H4 (cell line): ENCODE results near the gene ADH1A. TPM values are rescaled to one million over a fixed set of nuclear protein-coding genes. Genes with fewer than 3 reads are reported as not detected.
"Not testable (repeated sequence)": the region's sequence is repeated elsewhere in the genome, so short reads cannot be mapped to it uniquely, and the experiment has no call there.

Experiments used
- DNase-seq: peaks from one replicate; pipeline ENCODE4 v3.0.0-alpha.2; 2015; ENCODE audit warnings: low spot score
- total RNA-seq: library from RNA; depleted of rRNA; stranded (reverse); fragments of >200 nt; shearing (Covaris generic); gene quantifications from 2 replicates; pipeline ENCODE4 v1.2.3, GENCODE V29; 2014; rRNA removed

Gene ADH1A
- total RNA-seq, 1 experiment from 2014 or later, result not detected

- no peak for DNase-seq
These were observed 9.5 kb downstream of the ADH1A start for GRCh38 chr4:99281261-99281660.

GRCh38 chr4:99276417-99276816 is 14.4 kb downstream of the ADH1A start:
- DNase-seq, result no peak

- no peak for DNase-seq
These were observed 14.9 kb downstream of the ADH1A start for GRCh38 chr4:99275885-99276284.

GRCh38 chr4:99275050-99275449 is 15.7 kb downstream of the ADH1A start:
- no peak for DNase-seq

GRCh38 chr4:99273704-99274103 is 17.1 kb downstream of the ADH1A start:
- no peak for DNase-seq

GRCh38 chr4:99264927-99265326 is 25.9 kb downstream of the ADH1A start:
- DNase-seq, result no peak

- no peak for DNase-seq
These were observed 38.0 kb downstream of the ADH1A start for GRCh38 chr4:99252746-99253145.

GRCh38 chr4:99248714-99249113 is 42.1 kb downstream of the ADH1A start:
- no peak for DNase-seq

- DNase-seq, result no peak
These were observed 54.8 kb downstream of the ADH1A start for GRCh38 chr4:99235955-99236354.

- DNase-seq, result no peak
These were observed 56.3 kb downstream of the ADH1A start for GRCh38 chr4:99234331-99235010.

GRCh38 chr4:99233397-99233796 is 57.4 kb downstream of the ADH1A start:
- not testable (repeated sequence) for DNase-seq

- DNase-seq, result not testable (repeated sequence)
These were observed 62.1 kb downstream of the ADH1A start for GRCh38 chr4:99228706-99229105.

- DNase-seq, result not testable (repeated sequence)
These were observed 63.1 kb downstream of the ADH1A start for GRCh38 chr4:99227646-99228045.

Other genes starting within 250 kb of the ADH1A start
- 199 and 221 TPM in 2 replicates for gene ADH5, start 202.2 kb downstream of the ADH1A start, total RNA-seq
- gene ADH4, start 146.7 kb downstream of the ADH1A start, total RNA-seq, result not detected in 2 replicates
- not detected in 2 replicates for gene ADH6, start 71.7 kb downstream of the ADH1A start, total RNA-seq
- not detected in 2 replicates for gene ADH1B, start 30.4 kb upstream of the ADH1A start, total RNA-seq
- 0.06 and 1.6 TPM in 2 replicates for gene ADH1C, start 61.8 kb upstream of the ADH1A start, total RNA-seq
- gene ADH7, start 144.4 kb upstream of the ADH1A start, total RNA-seq, result not detected in 2 replicates
- not detected in 2 replicates for gene C4orf17, start 220.0 kb upstream of the ADH1A start, total RNA-seq